H1 (cell line): ENCODE data around the gene MACROD2. TPM values are rescaled to one million over a fixed set of nuclear protein-coding genes. Genes with fewer than 3 reads are reported as not detected.
"Not testable (repeated sequence)": the region's sequence is repeated elsewhere in the genome, so short reads cannot be mapped to it uniquely, and the experiment has no call there.

ENCODE experiments used
- CTCF ChIA-PET: fragments of 300-600 bp; sonication (Branson Sonifier 250); formaldehyde crosslinking; loops from one replicate; lab custom pipeline; 2021; ENCODE audit not compliant: partially characterized antibody; lab: Charles Lee
- POLR2A ChIA-PET: fragments of 300-600 bp; sonication (Branson Sonifier 250); formaldehyde crosslinking; loops from one replicate; lab custom pipeline; 2021; ENCODE audit warnings: inconsistent platforms; ENCODE audit not compliant: partially characterized antibody; lab: Charles Lee
- DNase-seq, 2 experiments: peaks; one replicate each; pipeline versions ENCODE4 v3.0.0 to v3.0.0-alpha.2; 2010 to 2022; ENCODE audit warnings: low spot score in 2 of 2, low read depth in 1 of 2, mixed read lengths in 1 of 2
- FAIRE-seq: peaks from 2 replicates; lab custom pipeline; 2011; peaks lifted over from hg19 to GRCh38; lab: Jason Lieb, UNC
- H2AFZ ChIP-seq: 2 replicates; pipeline ENCODE4 v1.8.1; 2012; ENCODE audit warnings: low read length, inconsistent platforms
- H2AK5ac ChIP-seq: 2 replicates; pipeline ENCODE4 v1.6.1; 2013; ENCODE audit warnings: low read depth, low read length
- H2BK120ac ChIP-seq: replicated peaks from 2 replicates; pipeline ENCODE3; 2013; ENCODE audit warnings: low read depth, low read length, inconsistent platforms
- H2BK12ac ChIP-seq: 2 replicates; pipeline ENCODE4 v1.6.1; 2013; ENCODE audit warnings: low read depth, low read length
- H2BK15ac ChIP-seq: 2 replicates; pipeline ENCODE4 v1.6.1; 2013; ENCODE audit warnings: low read length
- H2BK20ac ChIP-seq: 2 replicates; pipeline ENCODE4 v1.6.1; 2013; ENCODE audit warnings: low read length
- H2BK5ac ChIP-seq: 2 replicates; pipeline ENCODE4 v1.6.1; 2013; ENCODE audit warnings: low read depth, low read length
- H3K14ac ChIP-seq: 2 replicates; pipeline ENCODE4 v1.6.1; 2013; ENCODE audit warnings: inconsistent platforms; ENCODE audit not compliant: insufficient read length
- H3K18ac ChIP-seq: 2 replicates; pipeline ENCODE4 v1.6.1; 2013; ENCODE audit warnings: low read length; ENCODE audit errors: extremely low read depth
- H3K23ac ChIP-seq: 2 replicates; pipeline ENCODE4 v1.6.1; 2013; ENCODE audit warnings: inconsistent platforms; ENCODE audit not compliant: insufficient read length
- H3K23me2 ChIP-seq: 2 replicates; pipeline ENCODE4 v1.6.1; 2013; ENCODE audit warnings: low read depth, low read length
- H3K27ac ChIP-seq: 2 replicates; pipeline ENCODE4 v1.6.1; 2011; ENCODE audit warnings: low read depth, low read length, inconsistent platforms
- H3K27me3 ChIP-seq, 4 experiments: replicated peaks in 1 of 4; 1 replicate in 1 of 4; 2 replicates in 3 of 4; pipeline versions ENCODE4 v1.6.1 to v1.8.1; 2011 to 2013; ENCODE audit warnings: low read length in 3 of 4, mild to moderate bottlenecking in 3 of 4, inconsistent platforms in 2 of 4, mixed read lengths in 2 of 4, moderate library complexity in 1 of 4; ENCODE audit not compliant: control insufficient read depth in 3 of 4, insufficient read depth in 3 of 4; ENCODE audit errors: extremely low read depth in 1 of 4
- H3K36me3 ChIP-seq, 4 experiments: 2 replicates each; pipeline versions ENCODE4 v1.6.1 to v1.8.1; 2011 to 2013; ENCODE audit warnings: mild to moderate bottlenecking in 4 of 4, low read length in 3 of 4, moderate library complexity in 2 of 4, control low read depth in 1 of 4, inconsistent platforms in 1 of 4; ENCODE audit not compliant: insufficient read depth in 4 of 4, control insufficient read depth in 2 of 4
- H3K4ac ChIP-seq: replicated peaks from 2 replicates; pipeline ENCODE3; 2013; ENCODE audit warnings: low read length, low read depth, mixed read lengths, inconsistent platforms; ENCODE audit not compliant: insufficient read length
- H3K4me1 ChIP-seq, 4 experiments: replicated peaks in 1 of 4; 1 replicate in 1 of 4; 2 replicates in 3 of 4; pipeline versions ENCODE4 v1.6.1 to v1.8.1; 2011 to 2013; ENCODE audit warnings: low read length in 3 of 4, inconsistent platforms in 2 of 4, mixed read lengths in 1 of 4; ENCODE audit not compliant: insufficient read depth in 4 of 4, control insufficient read depth in 3 of 4
- H3K4me2 ChIP-seq, 2 experiments: 2 replicates each; pipeline versions ENCODE4 v1.6.1 to v1.8.1; 2011 to 2013; ENCODE audit warnings: low read depth in 2 of 2, low read length in 2 of 2, control low read depth in 1 of 2, inconsistent platforms in 1 of 2, mild to moderate bottlenecking in 1 of 2; ENCODE audit not compliant: insufficient read depth in 1 of 2
- H3K4me3 ChIP-seq, 4 experiments: fragments of 200-600, 300-600 bp in 1 of 4; sonication (generic), shearing (Covaris generic), sonication (Bioruptor Twin) in 1 of 4; 2 replicates each; pipeline versions ENCODE4 v1.5.1 to v1.8.1; 2011 to 2016; ENCODE audit warnings: low read length in 4 of 4, low read depth in 3 of 4, control low read depth in 2 of 4, inconsistent platforms in 2 of 4, mild to moderate bottlenecking in 2 of 4, mixed read lengths in 1 of 4, moderate library complexity in 1 of 4; ENCODE audit not compliant: insufficient read depth in 2 of 4; ENCODE audit errors: extremely low read depth in 1 of 4
- H3K56ac ChIP-seq: replicated peaks from 2 replicates; pipeline ENCODE3; 2013; ENCODE audit warnings: low read depth, mild to moderate bottlenecking, mixed read lengths, low read length, inconsistent platforms; ENCODE audit not compliant: insufficient read length
- H3K79me1 ChIP-seq: 2 replicates; pipeline ENCODE4 v1.6.1; 2013; ENCODE audit warnings: low read depth, low read length, control low read depth
- H3K79me2 ChIP-seq, 2 experiments: 2 replicates each; pipeline versions ENCODE4 v1.6.1 to v1.8.1; 2012 to 2013; ENCODE audit warnings: low read length in 2 of 2, mild to moderate bottlenecking in 2 of 2, inconsistent platforms in 1 of 2; ENCODE audit not compliant: insufficient read depth in 2 of 2, control insufficient read depth in 1 of 2
- H3K9ac ChIP-seq, 4 experiments: replicated peaks in 1 of 4; 1 replicate in 1 of 4; 2 replicates in 3 of 4; pipeline versions ENCODE4 v1.6.1 to v1.8.1; 2011 to 2013; ENCODE audit warnings: low read depth in 3 of 4, low read length in 3 of 4, control low read depth in 2 of 4, mild to moderate bottlenecking in 2 of 4, moderate library complexity in 2 of 4, inconsistent platforms in 1 of 4; ENCODE audit errors: extremely low read depth in 1 of 4
- H3K9me3 ChIP-seq, 2 experiments: 2 replicates each; pipeline versions ENCODE4 v1.6.1 to v1.8.1; 2012 to 2013; ENCODE audit warnings: mild to moderate bottlenecking in 2 of 2, moderate library complexity in 2 of 2, control low read depth in 1 of 2, inconsistent platforms in 1 of 2, low read depth in 1 of 2, low read length in 1 of 2, mixed read lengths in 1 of 2; ENCODE audit not compliant: insufficient read depth in 2 of 2
- H4K20me1 ChIP-seq, 2 experiments: replicated peaks in 1 of 2; 2 replicates each; pipeline versions ENCODE3 to v1.8.1; 2011 to 2013; ENCODE audit warnings: inconsistent platforms in 2 of 2, low read length in 2 of 2, mild to moderate bottlenecking in 1 of 2; ENCODE audit not compliant: insufficient read depth in 2 of 2, control insufficient read depth in 1 of 2
- H4K5ac ChIP-seq: 2 replicates; pipeline ENCODE4 v1.6.1; 2013; ENCODE audit warnings: low read length, low read depth, mixed read lengths, inconsistent platforms; ENCODE audit not compliant: insufficient read length
- H4K8ac ChIP-seq: 2 replicates; pipeline ENCODE4 v1.8.0; 2013; ENCODE audit warnings: mild to moderate bottlenecking, moderate library complexity, low read length, inconsistent platforms; ENCODE audit not compliant: insufficient read depth; ENCODE audit errors: extremely low read depth
- H4K91ac ChIP-seq: replicated peaks from 2 replicates; pipeline ENCODE3; 2013; ENCODE audit warnings: low read length, mixed read lengths, inconsistent platforms; ENCODE audit not compliant: insufficient read length
- CTBP2 ChIP-seq: IDR thresholded peaks from 2 replicates; pipeline ENCODE4 v1.7.0; 2011; ENCODE audit warnings: borderline replicate concordance, mild to moderate bottlenecking, moderate library complexity, mixed read lengths, low read length; ENCODE audit not compliant: insufficient read depth, insufficient read length
- GABPA ChIP-seq: IDR thresholded peaks from 2 replicates; pipeline ENCODE4 v1.6.1; 2011; ENCODE audit warnings: mild to moderate bottlenecking, low read length, moderate library complexity, borderline replicate concordance; ENCODE audit not compliant: insufficient read depth
- HDAC6 ChIP-seq: IDR thresholded peaks from one replicate; pipeline ENCODE4 v1.7.1; 2012; ENCODE audit warnings: low read depth, mild to moderate bottlenecking, inconsistent platforms, low read length, moderate library complexity
- JUN ChIP-seq: IDR thresholded peaks from 2 replicates; pipeline ENCODE4 v1.6.1; 2011; ENCODE audit warnings: low read depth, mild to moderate bottlenecking, improper control_type of control experiment, low read length
- PHF8 ChIP-seq: fragments of 200-600 bp; sonication (generic); conservative IDR thresholded peaks from 2 replicates; pipeline ENCODE4 v1.7.1; 2012; ENCODE audit warnings: low read depth, mild to moderate bottlenecking, inconsistent platforms, low read length, moderate library complexity
- RXRA ChIP-seq: IDR thresholded peaks from 2 replicates; pipeline ENCODE4 v1.6.1; 2011; ENCODE audit warnings: low read depth, mild to moderate bottlenecking, low read length, moderate library complexity; ENCODE audit not compliant: insufficient read depth
- SIX5 ChIP-seq: IDR thresholded peaks from 2 replicates; pipeline ENCODE4 v1.6.1; 2011; ENCODE audit warnings: mild to moderate bottlenecking, low read depth, low read length
- TBP ChIP-seq: IDR thresholded peaks from 2 replicates; pipeline ENCODE4 v1.6.1; 2011; ENCODE audit warnings: low read depth, low read length, improper control_type of control experiment
- WGBS, 2 experiments: shearing (Covaris generic) in 1 of 2; methylation state at CpG; one replicate each; pipeline versions ENCODE4 v1.1.6 to v1.1.7; 2013 to 2015; ENCODE audit warnings: low lambda C conversion rate in 2 of 2, mixed read lengths in 2 of 2, inconsistent platforms in 1 of 2, low coverage in 1 of 2, missing lambda C conversion rate in 1 of 2; ENCODE audit not compliant: insufficient replicate concordance in 2 of 2, insufficient coverage in 1 of 2, insufficient read length in 1 of 2; ENCODE audit errors: extremely low coverage in 1 of 2, missing lambda C conversion rate in 1 of 2; 5-methylcytosine and 5-hydroxymethylcytosine counted together
- polyA plus RNA-seq, 7 experiments: library from polyadenylated mRNA; depleted of rRNA in 3 of 7; stranded (reverse) in 5 of 7; unstranded in 2 of 7; fragments of >200 nt in 5 of 7; fragments of 200-250 nt in 2 of 7; gene quantifications; 1 replicate in 5 of 7; 2 replicates in 1 of 7; 4 replicates in 1 of 7; pipeline versions ENCODE4 v1.2.1 to v1.2.3, GENCODE V29; 2011 to 2013; ENCODE audit warnings: missing spikeins in 2 of 7, mixed read lengths in 2 of 7
- total RNA-seq: library from RNA; stranded (reverse); fragmentation: NEBNext Ultra II Directional; extraction: Animal tissue kit (Norgen Biotek cat#: 25700); gene quantifications from 2 replicates; pipeline ENCODE4 v1.2.1, GENCODE V29; 2021

Gene MACROD2
- total and polyA plus RNA-seq, 2 of the 8 experiments (the other 6 are each of a cell fraction or from before 2014, with no cell fraction given), result 0.70 to 3.9 TPM

GRCh38 chr20:15535863-15536262 lies 1540.5 kb downstream of the MACROD2 start (continued):
- TF ChIP-seq CTBP2, result no peak
- no peak for TF ChIP-seq SIX5
- no peak for TF ChIP-seq RXRA
- no peak for TF ChIP-seq GABPA
- TF ChIP-seq HDAC6, result no peak
- TF ChIP-seq JUN, result no peak
- TF ChIP-seq PHF8, result no peak
- TF ChIP-seq TBP, result no peak

DNA sequence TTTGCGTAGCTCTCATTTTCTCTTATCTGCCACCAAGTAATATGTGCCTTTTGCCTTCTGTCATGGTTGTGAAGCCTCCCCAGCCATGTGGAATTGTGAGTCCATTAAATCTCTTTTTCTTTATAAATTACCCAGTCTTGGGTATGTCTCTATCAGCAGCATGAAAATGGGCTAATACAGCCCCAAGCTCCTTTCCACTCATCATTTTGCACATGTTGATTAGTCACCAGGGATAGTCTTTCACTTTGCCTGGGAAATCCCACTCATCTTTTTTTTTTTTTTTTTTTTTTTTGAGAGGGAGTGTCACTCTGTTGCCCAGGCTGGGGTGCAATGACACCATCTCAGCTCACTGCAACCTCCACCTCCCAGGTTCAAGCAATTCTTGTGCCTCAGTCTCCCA lies 1541.9 kb downstream of the MACROD2 start:
- H3K23ac ChIP-seq, H3K9ac ChIP-seq, H3K14ac ChIP-seq, H2AFZ ChIP-seq, H2BK15ac ChIP-seq, H4K91ac ChIP-seq, H3K23me2 ChIP-seq, POLR2A ChIA-PET, H2BK120ac ChIP-seq, H3K27ac ChIP-seq, H4K8ac ChIP-seq, H2BK5ac ChIP-seq, H3K4ac ChIP-seq, DNase-seq, H3K56ac ChIP-seq, H2BK20ac ChIP-seq, H3K36me3 ChIP-seq, H3K18ac ChIP-seq, H3K4me1 ChIP-seq, H3K79me1 ChIP-seq, H3K4me2 ChIP-seq, H2BK12ac ChIP-seq, H3K9me3 ChIP-seq, H4K20me1 ChIP-seq, H3K4me3 ChIP-seq, H3K27me3 ChIP-seq, H2AK5ac ChIP-seq, FAIRE-seq, H3K79me2 ChIP-seq, H4K5ac ChIP-seq: not testable (repeated sequence)
- CTCF ChIA-PET, result interaction anchor here (0.6 kb wide), 1 partner anchor 282 kb away, joined by 3 read pairs; no protein-coding TSS in a partner anchor
- WGBS, 2 experiments, result 100% methylated on average over 1 of the region's 1 CpG; no CpG with 5 or more reads in 1 of the 2 experiments
